ENCODE measurements around the gene BICRA. TPM values are rescaled to one million over a fixed set of nuclear protein-coding genes. Genes with fewer than 3 reads are reported as not detected.

The BICRA gene
- total RNA-seq, 2 experiments from 2014 or later = 8.9 to 10.2 TPM

GRCh38 chr19:47680858-47681332 is 72.0 kb downstream of the BICRA start:
- Mint-ChIP-seq H3K36me3 (peaks cover 2% of the 10 kb centered on the region), H3K4me3 (no peak overlapping the region), H3K4me1 (peaks cover 2% of the 10 kb centered on the region), H3K9me3 (no peaks in the 10 kb centered on the region), H3K27ac (no peak overlapping the region), H3K27me3 (no peaks in the 10 kb centered on the region)
- no peak for DNase-seq

- Mint-ChIP-seq H3K27ac (no peak overlapping the region), H3K4me1 (peaks cover 2% of the 10 kb centered on the region), H3K4me3 (no peak overlapping the region), H3K27me3 (no peaks in the 10 kb centered on the region), H3K9me3 (no peaks in the 10 kb centered on the region), H3K36me3 (peaks cover 2% of the 10 kb centered on the region)
- DNase-seq = no peak
Measured at GRCh38 chr19:47681388-47681787, 72.5 kb downstream of the BICRA start.

GRCh38 chr19:47681936-47682335 is 73.0 kb downstream of the BICRA start:
- DNase-seq = no peak

GRCh38 chr19:47682939-47683338 is 74.0 kb downstream of the BICRA start:
- Mint-ChIP-seq H3K4me1 (peaks cover 2% of the 10 kb centered on the region), H3K4me3 (no peak overlapping the region), H3K27ac (no peak overlapping the region), H3K9me3 (no peaks in the 10 kb centered on the region), H3K36me3 (peaks cover 2% of the 10 kb centered on the region), H3K27me3 (no peaks in the 10 kb centered on the region)
- DNase-seq = no peak

More at GRCh38 chr19:47681936-47682335, 73.0 kb downstream of the BICRA start:
- Mint-ChIP-seq H3K27ac (no peak overlapping the region), H3K27me3 (no peaks in the 10 kb centered on the region), H3K4me3 (no peak overlapping the region), H3K9me3 (no peaks in the 10 kb centered on the region), H3K4me1 (peaks cover 2% of the 10 kb centered on the region), H3K36me3 (peaks cover 2% of the 10 kb centered on the region)

- H3K4me1 Mint-ChIP-seq = peaks cover 2% of the 10 kb centered on the region
- DNase-seq = no peak
- H3K9me3 Mint-ChIP-seq = no peaks in the 10 kb centered on the region
Measured at GRCh38 chr19:47686679-47687450, 77.9 kb downstream of the BICRA start.

GRCh38 chr19:47687906-47688305 is 79.0 kb downstream of the BICRA start:
- H3K27me3 Mint-ChIP-seq = no peaks in the 10 kb centered on the region
- no peak overlapping the region for H3K27ac Mint-ChIP-seq
- no peak for DNase-seq
- H3K36me3 Mint-ChIP-seq = peaks cover 1% of the 10 kb centered on the region
- peaks cover 2% of the 10 kb centered on the region for H3K4me1 Mint-ChIP-seq
- no peaks in the 10 kb centered on the region for H3K9me3 Mint-ChIP-seq
- no peak overlapping the region for H3K4me3 Mint-ChIP-seq

More at GRCh38 chr19:47686679-47687450, 77.9 kb downstream of the BICRA start:
- Mint-ChIP-seq H3K27me3 (no peaks in the 10 kb centered on the region), H3K36me3 (peaks cover 1% of the 10 kb centered on the region), H3K27ac (no peak overlapping the region), H3K4me3 (no peak overlapping the region)

- H3K27ac Mint-ChIP-seq = no peak overlapping the region
- DNase-seq = no peak
- peaks cover 1% of the 10 kb centered on the region for H3K36me3 Mint-ChIP-seq
- H3K4me3 Mint-ChIP-seq = no peak overlapping the region
- no peaks in the 10 kb centered on the region for H3K9me3 Mint-ChIP-seq
- no peaks in the 10 kb centered on the region for H3K4me1 Mint-ChIP-seq
- H3K27me3 Mint-ChIP-seq = no peaks in the 10 kb centered on the region
Measured at GRCh38 chr19:47691090-47691489, 82.2 kb downstream of the BICRA start.

- Mint-ChIP-seq H3K4me3 (no peak overlapping the region), H3K27me3 (no peaks in the 10 kb centered on the region), H3K36me3 (peaks cover 1% of the 10 kb centered on the region), H3K9me3 (no peaks in the 10 kb centered on the region), H3K27ac (no peak overlapping the region), H3K4me1 (no peaks in the 10 kb centered on the region)
- no peak for DNase-seq
Measured at GRCh38 chr19:47691782-47692181, 82.8 kb downstream of the BICRA start.

- Mint-ChIP-seq H3K36me3 (peaks cover 1% of the 10 kb centered on the region), H3K27ac (no peak overlapping the region), H3K27me3 (no peaks in the 10 kb centered on the region), H3K4me1 (peaks cover 2% of the 10 kb centered on the region), H3K4me3 (no peak overlapping the region), H3K9me3 (no peaks in the 10 kb centered on the region)
- DNase-seq = no peak
Measured at GRCh38 chr19:47693489-47693888, 84.6 kb downstream of the BICRA start.

- Mint-ChIP-seq H3K4me1 (peaks cover 2% of the 10 kb centered on the region), H3K9me3 (no peaks in the 10 kb centered on the region), H3K36me3 (peaks cover 1% of the 10 kb centered on the region), H3K27me3 (no peaks in the 10 kb centered on the region), H3K4me3 (no peak overlapping the region), H3K27ac (no peak overlapping the region)
- DNase-seq = no peak
Measured at GRCh38 chr19:47693903-47694302, 85.0 kb downstream of the BICRA start.

GRCh38 chr19:47694466-47695273 is 85.7 kb downstream of the BICRA start:
- Mint-ChIP-seq H3K9me3 (no peaks in the 10 kb centered on the region), H3K4me1 (peaks cover 2% of the 10 kb centered on the region), H3K36me3 (peaks cover 1% of the 10 kb centered on the region), H3K4me3 (no peak overlapping the region), H3K27ac (no peak overlapping the region), H3K27me3 (no peaks in the 10 kb centered on the region)
- DNase-seq = no peak

GRCh38 chr19:47695533-47696262 is 86.8 kb downstream of the BICRA start:
- H3K27ac Mint-ChIP-seq = no peak overlapping the region
- H3K27me3 Mint-ChIP-seq = no peaks in the 10 kb centered on the region
- DNase-seq = no peak
- H3K36me3 Mint-ChIP-seq = no peaks in the 10 kb centered on the region
- H3K4me3 Mint-ChIP-seq = no peak overlapping the region
- H3K9me3 Mint-ChIP-seq = no peaks in the 10 kb centered on the region
- peaks cover 2% of the 10 kb centered on the region for H3K4me1 Mint-ChIP-seq

GRCh38 chr19:47696635-47697034 is 87.7 kb downstream of the BICRA start:
- Mint-ChIP-seq H3K27me3 (no peaks in the 10 kb centered on the region), H3K27ac (no peak overlapping the region), H3K9me3 (no peaks in the 10 kb centered on the region), H3K4me1 (peaks cover 2% of the 10 kb centered on the region), H3K4me3 (no peak overlapping the region), H3K36me3 (no peaks in the 10 kb centered on the region)
- DNase-seq = no peak

- no peak overlapping the region for H3K4me3 Mint-ChIP-seq
- H3K9me3 Mint-ChIP-seq = no peaks in the 10 kb centered on the region
- H3K27me3 Mint-ChIP-seq = no peaks in the 10 kb centered on the region
- no peak overlapping the region for H3K27ac Mint-ChIP-seq
- H3K4me1 Mint-ChIP-seq = peaks cover 2% of the 10 kb centered on the region
- peak; percentile 63 for DNase-seq
- no peaks in the 10 kb centered on the region for H3K36me3 Mint-ChIP-seq
Measured at GRCh38 chr19:47697863-47698609, 89.1 kb downstream of the BICRA start.
